Breast epithelium (tissue), 4 donors: ENCODE data around the gene WHAMM. TPM values are rescaled to one million over a fixed set of nuclear protein-coding genes. Genes with fewer than 3 reads are reported as not detected.

Source experiments
- DNase-seq, 2 donors: peaks; one replicate each; pipeline ENCODE4 v3.0.0-alpha.2; 2019; ENCODE audit warnings: low spot score in 2 of 2
- H3K27ac ChIP-seq, 2 donors: fragments of 200-600 bp; sonication (generic) in 1 of 2; one replicate each; pipeline ENCODE4 v1.5.1; 2016 to 2019; ENCODE audit warnings: mild to moderate bottlenecking in 1 of 2
- H3K27me3 ChIP-seq, 2 donors: fragments of 200-600 bp; sonication (generic) in 1 of 2; one replicate each; pipeline versions ENCODE4 v1.5.1 to v1.6.0; 2017 to 2019; ENCODE audit warnings: control low read depth in 1 of 2, mild to moderate bottlenecking in 1 of 2
- H3K36me3 ChIP-seq: fragments of 200-600 bp; one replicate; pipeline ENCODE4 v1.5.1; 2019
- H3K4me1 ChIP-seq, 2 donors: fragments of 200-600 bp; sonication (generic); one replicate each; pipeline ENCODE4 v1.5.1; 2016 to 2019; ENCODE audit warnings: control low read depth in 1 of 2
- H3K4me3 ChIP-seq, 3 donors: fragments of 200-600 bp; sonication (generic); 1 replicate in 2 of 3; 2 replicates in 1 of 3; pipeline ENCODE4 v1.5.1; 2016 to 2019; ENCODE audit warnings: mild to moderate bottlenecking in 3 of 3, moderate library complexity in 2 of 3
- H3K9me3 ChIP-seq, 2 donors: fragments of 200-600 bp; sonication (generic) in 1 of 2; one replicate each; pipeline ENCODE4 v1.5.1; 2016 to 2019; ENCODE audit warnings: control low read depth in 1 of 2
- CTCF ChIP-seq, 3 donors: fragments of 450-650 bp; IDR thresholded peaks; one replicate each; pipeline ENCODE4 v1.5.1; 2016 to 2017; ENCODE audit warnings: antibody characterized with exemption in 3 of 3, mild to moderate bottlenecking in 3 of 3, moderate library complexity in 3 of 3
- POLR2A ChIP-seq: fragments of 450-650 bp; IDR thresholded peaks from one replicate; pipeline ENCODE4 v1.6.1; 2016; ENCODE audit warnings: antibody characterized with exemption, mild to moderate bottlenecking, moderate library complexity
- POLR2AphosphoS5 ChIP-seq, 3 donors: sonication (generic); formaldehyde crosslinking; IDR thresholded peaks; one replicate each; pipeline ENCODE4 v1.6.1; 2017; ENCODE audit warnings: antibody characterized with exemption in 3 of 3
- intact Hi-C: fragments of 100-400 bp; cut with DNase I; formaldehyde crosslinking; loops from one replicate; pipeline ENCODE4 v1.15.1; 2023; ENCODE audit warnings: low total_unique reads
- total RNA-seq, 3 donors: library from RNA; depleted of rRNA; stranded (reverse); fragments of >200 nt; gene quantifications; one replicate each; pipeline ENCODE4 v1.1.0, GENCODE V29; 2016

Gene WHAMM
- total RNA-seq, 3 donors from 2014 or later = 10.8 to 12.9 (median 11.0) TPM

GRCh38 chr15:82803793-82804574 is 5.4 kb upstream of the WHAMM start:
- Histone ChIP-seq H3K27me3 (no peaks in the 10 kb centered on the region), H3K9me3 (no peaks in the 10 kb centered on the region), H3K27ac (no peak overlapping the region), H3K4me3 (no peak overlapping the region), H3K4me1 (no peaks in the 10 kb centered on the region), H3K36me3 (no peaks in the 10 kb centered on the region)
- no peak for TF ChIP-seq CTCF (IDR thresholded peaks at IDR 0.05)
- TF ChIP-seq POLR2AphosphoS5 (IDR thresholded peaks at IDR 0.05) = no peak
- no peak for TF ChIP-seq POLR2A
- intact Hi-C loops = no loop called here
- no peak for DNase-seq

GRCh38 chr15:82804575-82804949 is 4.9 kb upstream of the WHAMM start:
- intact Hi-C loops = no loop called here
- TF ChIP-seq POLR2AphosphoS5 (IDR thresholded peaks at IDR 0.05) (no peak), CTCF (IDR thresholded peaks at IDR 0.05) (no peak), POLR2A (no peak)
- Histone ChIP-seq H3K9me3 (no peaks in the 10 kb centered on the region), H3K4me3 (no peak overlapping the region), H3K27ac (no peak overlapping the region), H3K27me3 (no peaks in the 10 kb centered on the region), H3K36me3 (no peaks in the 10 kb centered on the region), H3K4me1 (no peaks in the 10 kb centered on the region)
- no peak for DNase-seq

- Histone ChIP-seq H3K9me3 (no peaks in the 10 kb centered on the region), H3K27me3 (no peaks in the 10 kb centered on the region), H3K4me1 (no peaks in the 10 kb centered on the region), H3K36me3 (no peaks in the 10 kb centered on the region), H3K27ac (no peak within 1 kb of the TSS), H3K4me3 (no peak within 1 kb of the TSS)
- TF ChIP-seq POLR2A = no peak
- TF ChIP-seq POLR2AphosphoS5 (IDR thresholded peaks at IDR 0.05) = no peak
- no peak for TF ChIP-seq CTCF (IDR thresholded peaks at IDR 0.05)
- DNase-seq = no peak
- intact Hi-C loops = no loop called here
Measured at GRCh38 chr15:82805994-82806406, 3.4 kb upstream of the WHAMM start, which contains the start of gene FSD2. Gene FSD2, minus strand, starts transcription at chr15:82806069. Its CDS starts 18,679 bp downstream, at chr15:82787390.

- peaks cover 0 to 4% of the 10 kb centered on the region in 2 donors for H3K4me1 ChIP-seq
- H3K9me3 ChIP-seq = no peaks in the 10 kb centered on the region
- H3K4me3 ChIP-seq = no peak overlapping the region
- intact Hi-C loops = no loop called here
- H3K27ac ChIP-seq = peak overlapping the region in 1 of 2 donors; percentile 99
- H3K27me3 ChIP-seq = no peaks in the 10 kb centered on the region
- DNase-seq = no peak
- H3K36me3 ChIP-seq = no peaks in the 10 kb centered on the region
- TF ChIP-seq POLR2AphosphoS5 (IDR thresholded peaks at IDR 0.05) = no peak
- no peak for TF ChIP-seq CTCF (IDR thresholded peaks at IDR 0.05)
- TF ChIP-seq POLR2A = no peak
Measured at GRCh38 chr15:82807920-82808633, 1.4 kb upstream of the WHAMM start.

- Histone ChIP-seq H3K4me3 (peak overlapping the region in 2 of 3 donors; percentile 92 to 94), H3K9me3 (no peaks in the 10 kb centered on the region), H3K36me3 (no peaks in the 10 kb centered on the region), H3K4me1 (peaks cover 0 to 4% of the 10 kb centered on the region in 2 donors), H3K27me3 (no peaks in the 10 kb centered on the region), H3K27ac (peak overlapping the region; percentile 99 to 100)
- intact Hi-C loops = no loop called here
- TF ChIP-seq POLR2AphosphoS5 (IDR thresholded peaks at IDR 0.05) (no peak), CTCF (IDR thresholded peaks at IDR 0.05) (no peak), POLR2A (no peak)
- no peak for DNase-seq
Measured at GRCh38 chr15:82808634-82809041, 790 bp upstream of the WHAMM start.
